Kidney epithelial cell (primary cell): ENCODE data around the gene LRP5. TPM values are rescaled to one million over a fixed set of nuclear protein-coding genes. Genes with fewer than 3 reads are reported as not detected.

Experiments used
- DNase-seq: peaks from one replicate; pipeline ENCODE4 v3.0.0-alpha.2; 2010; ENCODE audit warnings: low read depth
- H3K27me3 ChIP-seq: 2 replicates; pipeline ENCODE4 v1.6.0; 2011; ENCODE audit warnings: low read length; ENCODE audit not compliant: control insufficient read depth, insufficient read depth
- H3K36me3 ChIP-seq: 2 replicates; pipeline ENCODE4 v1.5.1; 2011; ENCODE audit warnings: low read length; ENCODE audit not compliant: control insufficient read depth, insufficient read depth
- H3K4me3 ChIP-seq: 2 replicates; pipeline ENCODE4 v1.5.1; 2011; ENCODE audit warnings: low read depth, mild to moderate bottlenecking, control low read depth, low read length
- CTCF ChIP-seq: IDR thresholded peaks from 2 replicates; pipeline ENCODE4 v1.5.1; 2011; ENCODE audit warnings: mild to moderate bottlenecking, moderate library complexity, low read length, control low read depth, inconsistent platforms; ENCODE audit not compliant: insufficient read depth, poor library complexity, severe bottlenecking
- total RNA-seq: library from RNA; depleted of rRNA; stranded (reverse); fragments of >200 nt; gene quantifications from 2 replicates; pipeline ENCODE4 v1.2.3, GENCODE V29; 2015

LRP5 gene
- total RNA-seq, 1 donor from 2014 or later = 31.6 TPM

GRCh38 chr11:68271781-68272608 is 40.4 kb upstream of the LRP5 start, which contains the start of gene C11orf24:
Gene C11orf24 (minus strand): TSS chr11:68271973. CDS start chr11:68263767, 8,206 bp downstream.
- DNase-seq = peak; percentile 65
- no peaks in the 10 kb centered on the region for H3K27me3 ChIP-seq
- H3K36me3 ChIP-seq = no peaks in the 10 kb centered on the region
- H3K4me3 ChIP-seq = peak within 1 kb of the TSS; percentile 91
- no peak for TF ChIP-seq CTCF

GRCh38 chr11:68273026-68273738 is 39.2 kb upstream of the LRP5 start:
- no peak for TF ChIP-seq CTCF
- H3K27me3 ChIP-seq = no peaks in the 10 kb centered on the region
- no peaks in the 10 kb centered on the region for H3K36me3 ChIP-seq
- DNase-seq = no peak
- H3K4me3 ChIP-seq = no peak overlapping the region

- no peaks in the 10 kb centered on the region for H3K36me3 ChIP-seq
- no peak for TF ChIP-seq CTCF
- H3K27me3 ChIP-seq = no peaks in the 10 kb centered on the region
- no peak for DNase-seq
- H3K4me3 ChIP-seq = no peak overlapping the region
Observed at GRCh38 chr11:68274306-68274705, 38.1 kb upstream of the LRP5 start.

- H3K4me3 ChIP-seq = no peak overlapping the region
- TF ChIP-seq CTCF = no peak
Observed at GRCh38 chr11:68275721-68276507, 36.5 kb upstream of the LRP5 start.

GRCh38 chr11:68276861-68277260 is 35.5 kb upstream of the LRP5 start:
- Histone ChIP-seq H3K4me3 (no peak overlapping the region), H3K27me3 (no peaks in the 10 kb centered on the region), H3K36me3 (no peaks in the 10 kb centered on the region)
- no peak for TF ChIP-seq CTCF
- no peak for DNase-seq

More at GRCh38 chr11:68275721-68276507, 36.5 kb upstream of the LRP5 start:
- no peaks in the 10 kb centered on the region for H3K27me3 ChIP-seq
- no peaks in the 10 kb centered on the region for H3K36me3 ChIP-seq
- no peak for DNase-seq
